DMS53 (cell line): Measurements from ENCODE around the gene CACNA1E.
"Not testable (repeated sequence)": the region's sequence is repeated elsewhere in the genome, so short reads cannot be mapped to it uniquely, and the experiment has no call there.

Experiments
- DNase-seq: peaks from one replicate; lab custom pipeline; 2025; lab: John Stamatoyannopoulos, UW

The CACNA1E gene

GRCh38 chr1:181516706-181517105 is 33.4 kb downstream of the CACNA1E start:
- DNase-seq, result no peak

GRCh38 chr1:181517181-181517875 is 34.0 kb downstream of the CACNA1E start:
- no peak for DNase-seq

GRCh38 chr1:181518152-181518551 is 34.8 kb downstream of the CACNA1E start:
- DNase-seq, result no peak

- DNase-seq, result no peak
Observed at GRCh38 chr1:181522864-181523263, 39.5 kb downstream of the CACNA1E start.

GRCh38 chr1:181525104-181525721 is 41.9 kb downstream of the CACNA1E start:
- DNase-seq, result peak; percentile 21

- not testable (repeated sequence) for DNase-seq
Observed at GRCh38 chr1:181528241-181528640, 44.9 kb downstream of the CACNA1E start.

- DNase-seq, result no peak
Observed at GRCh38 chr1:181531441-181531840, 48.1 kb downstream of the CACNA1E start.

GRCh38 chr1:181531951-181532600 is 48.8 kb downstream of the CACNA1E start:
- DNase-seq, result no peak

- no peak for DNase-seq
Observed at GRCh38 chr1:181538836-181539235, 55.5 kb downstream of the CACNA1E start.

- DNase-seq, result no peak
Observed at GRCh38 chr1:181541458-181541857, 58.1 kb downstream of the CACNA1E start.

GRCh38 chr1:181541947-181542346 is 58.6 kb downstream of the CACNA1E start:
- DNase-seq, result no peak

- not testable (repeated sequence) for DNase-seq
Observed at GRCh38 chr1:181542406-181542805, 59.1 kb downstream of the CACNA1E start.

- no peak for DNase-seq
Observed at GRCh38 chr1:181545395-181545794, 62.1 kb downstream of the CACNA1E start.

- DNase-seq, result no peak
Observed at GRCh38 chr1:181548497-181548896, 65.2 kb downstream of the CACNA1E start.

GRCh38 chr1:181551249-181551648 is 67.9 kb downstream of the CACNA1E start:
- DNase-seq, result peak; percentile 7

- DNase-seq, result no peak
Observed at GRCh38 chr1:181551754-181552153, 68.4 kb downstream of the CACNA1E start.

- no peak for DNase-seq
Observed at GRCh38 chr1:181554465-181554864, 71.1 kb downstream of the CACNA1E start.

- no peak for DNase-seq
Observed at GRCh38 chr1:181556631-181557030, 73.3 kb downstream of the CACNA1E start.

GRCh38 chr1:181557313-181557712 is 74.0 kb downstream of the CACNA1E start:
- DNase-seq, result peak; percentile 9

GRCh38 chr1:181558416-181558815 is 75.1 kb downstream of the CACNA1E start:
- no peak for DNase-seq

GRCh38 chr1:181559142-181559541 is 75.8 kb downstream of the CACNA1E start:
- no peak for DNase-seq

GRCh38 chr1:181562395-181562794 is 79.1 kb downstream of the CACNA1E start:
- no peak for DNase-seq

- no peak for DNase-seq
Observed at GRCh38 chr1:181568736-181569135, 85.4 kb downstream of the CACNA1E start.
